Endothelial cell (in vitro differentiated cells): Measurements from ENCODE around the gene CDKAL1. TPM values are rescaled to one million over a fixed set of nuclear protein-coding genes. Genes with fewer than 3 reads are reported as not detected.

Experiments used
- DNase-seq: peaks from one replicate; pipeline ENCODE4 v3.0.0; 2021; ENCODE audit warnings: low spot score
- H3K27ac Mint-ChIP-seq: one replicate; pipeline ENCODE4 v1.8.0; 2021; ENCODE audit warnings: mixed read lengths, inconsistent platforms; ENCODE audit not compliant: unreplicated experiment
- H3K27me3 Mint-ChIP-seq: one replicate; pipeline ENCODE4 v1.8.0; 2021; ENCODE audit warnings: mild to moderate bottlenecking, moderate library complexity, mixed read lengths, inconsistent platforms; ENCODE audit not compliant: unreplicated experiment
- H3K36me3 Mint-ChIP-seq: one replicate; pipeline ENCODE4 v1.8.0; 2021; ENCODE audit warnings: mild to moderate bottlenecking, low read depth, mixed read lengths, inconsistent platforms; ENCODE audit not compliant: unreplicated experiment
- H3K4me1 Mint-ChIP-seq: one replicate; pipeline ENCODE4 v1.8.0; 2021; ENCODE audit warnings: mild to moderate bottlenecking, mixed read lengths, inconsistent platforms; ENCODE audit not compliant: unreplicated experiment
- H3K4me3 Mint-ChIP-seq: one replicate; pipeline ENCODE4 v1.8.0; 2021; ENCODE audit warnings: mild to moderate bottlenecking, mixed read lengths, inconsistent platforms; ENCODE audit not compliant: unreplicated experiment
- H3K9me3 Mint-ChIP-seq: one replicate; pipeline ENCODE4 v1.8.0; 2021; ENCODE audit warnings: mixed read lengths, inconsistent platforms; ENCODE audit not compliant: unreplicated experiment
- CTCF ChIP-seq: fragments of 200-600 bp; sonication (generic); IDR thresholded peaks from one replicate; pipeline ENCODE4 v1.5.0; 2021; ENCODE audit warnings: antibody characterized with exemption; ENCODE audit not compliant: unreplicated experiment
- total RNA-seq: library from RNA; stranded (reverse); fragmentation: NEBNext Ultra II Directional; extraction: Animal tissue kit (Norgen Biotek cat#: 25700); gene quantifications from one replicate; pipeline ENCODE4 v1.2.1, GENCODE V29; 2021; ENCODE audit not compliant: unreplicated experiment

Gene CDKAL1
- total RNA-seq, 1 donor from 2014 or later, result 43.9 TPM

- no peak for TF ChIP-seq CTCF
- H3K27ac Mint-ChIP-seq, result no peak overlapping the region
- DNase-seq, result no peak
- peaks cover 9% of the 10 kb centered on the region for H3K36me3 Mint-ChIP-seq
- H3K27me3 Mint-ChIP-seq, result no peaks in the 10 kb centered on the region
- H3K9me3 Mint-ChIP-seq, result peaks cover 4% of the 10 kb centered on the region
- no peak overlapping the region for H3K4me3 Mint-ChIP-seq
- no peaks in the 10 kb centered on the region for H3K4me1 Mint-ChIP-seq
Measured at GRCh38 chr6:20965915-20966314, 431.7 kb downstream of the CDKAL1 start.

DNA sequence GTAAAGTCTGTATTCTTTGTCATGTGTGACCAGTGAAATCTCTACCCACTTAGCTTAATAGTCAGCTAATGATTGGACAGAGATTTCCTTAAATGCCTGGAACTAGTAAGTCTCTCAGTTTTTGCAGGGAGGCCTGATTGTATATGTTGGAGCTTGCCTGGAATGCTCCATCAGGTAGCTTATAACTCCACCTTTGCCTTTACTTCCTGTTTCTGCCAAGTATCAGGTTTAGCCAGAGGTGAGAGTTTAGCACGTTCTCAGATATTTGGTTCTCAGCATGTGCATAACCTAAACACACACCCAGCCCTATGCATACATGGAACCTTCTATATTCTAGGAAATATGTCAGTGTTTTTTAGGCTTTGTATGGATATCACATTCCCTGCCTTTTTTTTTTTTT, 435.3 kb downstream of the CDKAL1 start:
- Mint-ChIP-seq H3K4me1 (no peaks in the 10 kb centered on the region), H3K27me3 (no peaks in the 10 kb centered on the region), H3K9me3 (peaks cover 4% of the 10 kb centered on the region), H3K27ac (no peak overlapping the region), H3K36me3 (peaks cover 9% of the 10 kb centered on the region), H3K4me3 (no peak overlapping the region)
- no peak for DNase-seq
- TF ChIP-seq CTCF, result no peak

DNA sequence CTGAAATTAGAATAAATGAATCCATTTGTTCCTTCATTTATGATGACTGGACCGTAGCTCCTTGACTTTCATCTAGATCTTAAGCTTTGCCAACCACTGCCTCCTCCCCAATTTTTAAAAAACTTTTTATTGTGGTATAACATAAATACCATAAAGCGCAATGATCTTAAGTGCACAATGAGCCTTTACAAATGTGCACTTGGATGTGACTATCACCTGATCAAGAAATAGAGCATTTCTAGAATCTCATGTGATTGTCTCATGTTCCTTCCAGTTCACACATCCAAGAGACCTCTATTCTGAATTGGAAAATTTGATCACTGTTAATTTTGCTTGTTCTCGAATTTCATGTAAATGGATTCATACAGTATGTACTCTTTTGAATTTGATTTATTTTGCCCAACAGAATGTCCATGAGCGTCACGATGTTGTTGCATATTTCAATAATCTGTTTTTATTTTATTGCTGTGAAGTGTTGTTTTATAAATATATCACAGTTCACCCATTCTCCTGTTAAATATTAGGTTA, 442.2 kb downstream of the CDKAL1 start:
- H3K36me3 Mint-ChIP-seq, result no peaks in the 10 kb centered on the region
- no peaks in the 10 kb centered on the region for H3K27me3 Mint-ChIP-seq
- no peak overlapping the region for H3K27ac Mint-ChIP-seq

DNA sequence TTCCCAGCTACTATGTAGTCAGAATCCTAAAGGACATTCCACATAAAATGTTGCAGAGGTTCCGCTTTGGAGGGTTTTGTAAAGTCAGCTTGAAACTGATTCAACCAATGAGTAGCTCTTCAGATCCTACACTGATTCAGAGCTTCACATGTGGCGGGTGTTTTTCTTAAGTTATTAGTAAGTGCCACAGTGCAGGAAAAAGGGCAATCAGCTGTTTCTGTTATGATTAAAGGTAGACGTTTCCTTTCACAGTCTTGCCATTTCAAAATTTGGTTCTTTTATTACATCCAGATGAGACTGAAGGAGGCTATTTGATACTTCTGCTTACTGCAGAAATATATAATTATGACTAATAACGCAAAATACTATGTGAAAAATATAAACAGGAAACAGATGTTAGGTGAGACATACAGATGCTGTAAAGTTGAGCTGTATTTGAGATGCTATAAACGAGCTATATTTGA, 443.9 kb downstream of the CDKAL1 start:
- H3K27me3 Mint-ChIP-seq, result no peaks in the 10 kb centered on the region
- TF ChIP-seq CTCF, result no peak
- H3K9me3 Mint-ChIP-seq, result no peaks in the 10 kb centered on the region
- H3K4me1 Mint-ChIP-seq, result no peaks in the 10 kb centered on the region
- H3K4me3 Mint-ChIP-seq, result no peak overlapping the region
- no peak for DNase-seq
- no peaks in the 10 kb centered on the region for H3K36me3 Mint-ChIP-seq
- no peak overlapping the region for H3K27ac Mint-ChIP-seq

More for the DNA sequence above, 442.2 kb downstream of the CDKAL1 start:
- no peaks in the 10 kb centered on the region for H3K9me3 Mint-ChIP-seq
- no peaks in the 10 kb centered on the region for H3K4me1 Mint-ChIP-seq
- TF ChIP-seq CTCF, result no peak
- no peak for DNase-seq
- H3K4me3 Mint-ChIP-seq, result no peak overlapping the region

GRCh38 chr6:20979076-20979475, 444.8 kb downstream of the CDKAL1 start:
- H3K36me3 Mint-ChIP-seq, result peaks cover 2% of the 10 kb centered on the region
- no peak for DNase-seq
- no peaks in the 10 kb centered on the region for H3K27me3 Mint-ChIP-seq
- no peak for TF ChIP-seq CTCF
- no peak overlapping the region for H3K27ac Mint-ChIP-seq
- H3K4me1 Mint-ChIP-seq, result no peaks in the 10 kb centered on the region
- no peak overlapping the region for H3K4me3 Mint-ChIP-seq
- peaks cover 4% of the 10 kb centered on the region for H3K9me3 Mint-ChIP-seq
